Activated gamma-delta T cell (primary cell): ENCODE data around the gene EPHA4.
A peak's percentile ranks its signal among the peaks of the same experiment; 100 is the strongest.

ENCODE experiments used
- DNase-seq: peaks from one replicate; lab custom pipeline; 2025; lab: John Stamatoyannopoulos, UW
- total RNA-seq, 2 donors: gene quantifications; one replicate each; lab custom pipeline; 2026; lab: John Stamatoyannopoulos, UW

Gene EPHA4
- 276 to 432 reads per million in 2 donors for total RNA-seq

- peak; percentile 84 for DNase-seq
These were observed at the start of gene EPHA4 for GRCh38 chr2:221572219-221572820. Gene EPHA4 (minus strand): TSS chr2:221572304. CDS start chr2:221572248, 56 bp downstream.

- no peak for DNase-seq
These were observed 45.9 kb upstream of the EPHA4 start for GRCh38 chr2:221618007-221618406.

GRCh38 chr2:221616561-221616960 is 44.5 kb upstream of the EPHA4 start:
- no peak for DNase-seq

GRCh38 chr2:221614274-221614673 is 42.2 kb upstream of the EPHA4 start:
- DNase-seq, result no peak

GRCh38 chr2:221612800-221613199 is 40.7 kb upstream of the EPHA4 start:
- DNase-seq, result no peak

GRCh38 chr2:221612161-221612560 is 40.1 kb upstream of the EPHA4 start:
- DNase-seq, result no peak

GRCh38 chr2:221610675-221611074 is 38.6 kb upstream of the EPHA4 start:
- no peak for DNase-seq

GRCh38 chr2:221610255-221610654 is 38.2 kb upstream of the EPHA4 start:
- no peak for DNase-seq

GRCh38 chr2:221608442-221608841 is 36.3 kb upstream of the EPHA4 start:
- DNase-seq, result no peak

GRCh38 chr2:221606424-221606823 is 34.3 kb upstream of the EPHA4 start:
- DNase-seq, result no peak

- no peak for DNase-seq
These were observed 33.7 kb upstream of the EPHA4 start for GRCh38 chr2:221605751-221606240.

- no peak for DNase-seq
These were observed 30.8 kb upstream of the EPHA4 start for GRCh38 chr2:221602938-221603337.

- no peak for DNase-seq
These were observed 29.3 kb upstream of the EPHA4 start for GRCh38 chr2:221601376-221601775.

GRCh38 chr2:221600388-221600787 is 28.3 kb upstream of the EPHA4 start:
- no peak for DNase-seq

- DNase-seq, result no peak
These were observed 24.1 kb upstream of the EPHA4 start for GRCh38 chr2:221596192-221596591.

GRCh38 chr2:221590861-221591365 is 18.8 kb upstream of the EPHA4 start:
- DNase-seq, result no peak

GRCh38 chr2:221589696-221590095 is 17.6 kb upstream of the EPHA4 start:
- DNase-seq, result no peak

- no peak for DNase-seq
These were observed 16.3 kb upstream of the EPHA4 start for GRCh38 chr2:221588306-221588985.

- DNase-seq, result no peak
These were observed 9.9 kb upstream of the EPHA4 start for GRCh38 chr2:221581986-221582385.

GRCh38 chr2:221574231-221574570 is 2.1 kb upstream of the EPHA4 start:
- no peak for DNase-seq

- peak; percentile 66 for DNase-seq
These were observed 1.5 kb upstream of the EPHA4 start for GRCh38 chr2:221573430-221574230.

- DNase-seq, result peak; percentile 29
These were observed 821 bp upstream of the EPHA4 start for GRCh38 chr2:221572821-221573429.
